Effector CD8-positive, alpha-beta T cell (primary cell): ENCODE measurements around the gene BAZ1A.

Experiments used
- DNase-seq: peaks from one replicate; lab custom pipeline; 2025; lab: John Stamatoyannopoulos, UW

The BAZ1A gene

DNA sequence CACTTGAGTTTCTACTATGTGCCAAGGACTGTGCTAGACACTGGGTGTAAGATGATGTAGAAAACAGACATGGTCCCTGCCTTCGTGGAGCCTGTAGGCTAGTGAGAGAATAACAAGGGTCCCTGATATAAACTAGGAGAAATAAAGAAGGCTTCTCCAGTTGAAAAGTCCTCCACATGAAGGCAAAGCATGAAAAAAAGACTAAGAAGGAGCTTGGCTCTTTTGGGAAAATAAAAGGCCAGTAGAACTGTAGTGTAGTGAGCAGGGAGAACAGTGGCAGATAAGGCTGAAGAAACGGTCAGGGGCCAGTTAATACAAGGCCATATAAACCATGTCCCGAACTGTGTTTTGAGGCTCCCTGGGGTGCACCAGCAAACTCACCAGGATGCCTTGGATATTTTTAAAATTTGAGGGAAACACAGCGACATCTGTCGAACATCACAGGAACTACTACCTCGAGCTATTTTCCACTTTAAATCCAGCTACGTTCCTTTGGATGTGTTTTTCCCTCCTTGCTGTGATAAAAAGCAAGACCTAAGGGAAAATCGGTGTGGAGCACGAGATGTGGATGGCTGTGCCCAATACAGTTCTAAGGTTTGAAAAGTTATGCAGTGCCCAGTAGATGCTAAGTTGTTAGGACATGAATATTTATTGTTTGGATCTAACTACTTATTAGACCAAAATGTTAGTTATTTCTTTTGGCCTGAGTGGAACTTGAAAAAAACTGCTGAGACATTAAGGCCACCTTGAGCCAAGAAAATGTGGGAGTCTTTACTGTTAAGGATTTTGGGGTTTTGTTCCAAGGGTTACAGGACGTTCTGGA is 152.2 kb downstream of the BAZ1A start:
- DNase-seq: peak; percentile 3

DNA sequence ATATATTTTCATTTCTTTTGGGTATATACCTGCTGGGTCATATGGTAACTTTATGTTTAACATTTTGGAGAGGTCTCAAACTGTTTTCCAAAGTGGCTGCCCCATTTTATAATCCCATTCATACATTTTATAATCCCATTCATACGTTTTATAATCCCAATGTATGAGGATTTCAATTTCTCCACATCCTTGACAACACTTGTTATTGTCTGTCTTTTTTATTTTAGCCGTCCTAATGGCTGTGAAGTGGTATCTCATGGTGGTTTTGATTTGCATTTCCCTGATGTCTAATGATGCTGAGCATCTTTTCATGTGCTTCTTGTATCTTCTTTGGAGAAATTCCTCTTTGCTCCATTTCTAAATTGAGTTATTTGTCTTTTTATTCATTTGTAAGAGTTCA is 154.0 kb downstream of the BAZ1A start:
- DNase-seq: no peak

DNA sequence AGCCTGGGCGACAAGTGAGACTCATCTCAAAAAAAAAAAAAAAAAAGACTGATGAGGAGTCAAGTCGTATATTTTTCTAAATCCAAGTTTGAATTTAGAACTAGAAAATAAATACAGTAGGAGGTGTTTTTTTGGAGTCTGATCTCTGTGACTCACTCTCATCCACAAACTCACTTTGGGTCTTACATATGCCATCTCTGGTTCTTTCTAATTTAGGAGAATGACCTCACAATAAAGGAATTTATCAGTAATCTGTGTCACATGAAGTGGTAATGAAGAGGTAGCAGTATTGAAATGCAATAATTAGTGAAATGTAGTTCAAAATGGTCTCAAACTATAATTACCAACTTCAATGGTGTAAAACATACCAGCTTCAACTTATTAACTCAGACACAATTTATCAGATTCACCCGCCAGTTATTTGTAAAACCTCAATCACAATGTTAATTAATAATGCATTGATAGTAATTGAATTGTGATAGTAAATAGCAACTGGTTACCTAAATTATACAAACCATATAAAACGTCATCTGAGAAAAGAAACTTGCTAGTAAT is 156.3 kb downstream of the BAZ1A start:
- no peak for DNase-seq

DNA sequence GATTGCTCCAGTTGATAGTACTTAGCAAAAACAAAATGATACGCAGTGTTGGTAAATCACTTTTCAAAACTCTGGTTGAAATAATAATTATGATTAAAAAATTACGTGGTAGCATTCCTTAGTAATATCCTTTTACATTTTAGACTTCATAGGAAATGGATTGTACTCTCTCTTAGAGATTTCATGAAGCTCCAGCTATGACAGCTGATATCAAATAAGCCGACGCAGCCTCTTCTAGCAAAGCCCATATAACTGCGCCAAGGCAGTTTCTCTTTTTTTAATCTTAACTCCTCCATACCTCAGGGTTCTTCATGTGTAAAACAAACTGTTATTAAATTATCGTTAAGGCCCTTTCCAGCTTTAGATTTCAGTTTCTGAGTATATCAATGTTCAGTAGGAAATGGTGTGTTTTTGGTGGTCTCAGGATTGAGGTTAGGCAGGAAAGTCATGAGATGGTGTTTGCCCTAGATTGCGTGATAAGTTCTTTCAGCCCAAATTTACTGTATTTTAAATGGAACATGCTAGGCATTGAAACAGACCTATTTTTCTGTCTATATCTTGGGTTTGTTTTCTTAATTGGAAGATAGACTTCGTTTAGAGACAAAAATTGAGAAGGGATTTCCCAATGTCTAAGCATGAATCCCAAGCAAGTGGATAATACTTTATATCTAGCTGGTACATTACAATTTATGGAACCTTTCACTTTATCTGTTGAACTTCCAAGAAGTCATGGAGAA is 159.9 kb downstream of the BAZ1A start:
- DNase-seq: no peak

DNA sequence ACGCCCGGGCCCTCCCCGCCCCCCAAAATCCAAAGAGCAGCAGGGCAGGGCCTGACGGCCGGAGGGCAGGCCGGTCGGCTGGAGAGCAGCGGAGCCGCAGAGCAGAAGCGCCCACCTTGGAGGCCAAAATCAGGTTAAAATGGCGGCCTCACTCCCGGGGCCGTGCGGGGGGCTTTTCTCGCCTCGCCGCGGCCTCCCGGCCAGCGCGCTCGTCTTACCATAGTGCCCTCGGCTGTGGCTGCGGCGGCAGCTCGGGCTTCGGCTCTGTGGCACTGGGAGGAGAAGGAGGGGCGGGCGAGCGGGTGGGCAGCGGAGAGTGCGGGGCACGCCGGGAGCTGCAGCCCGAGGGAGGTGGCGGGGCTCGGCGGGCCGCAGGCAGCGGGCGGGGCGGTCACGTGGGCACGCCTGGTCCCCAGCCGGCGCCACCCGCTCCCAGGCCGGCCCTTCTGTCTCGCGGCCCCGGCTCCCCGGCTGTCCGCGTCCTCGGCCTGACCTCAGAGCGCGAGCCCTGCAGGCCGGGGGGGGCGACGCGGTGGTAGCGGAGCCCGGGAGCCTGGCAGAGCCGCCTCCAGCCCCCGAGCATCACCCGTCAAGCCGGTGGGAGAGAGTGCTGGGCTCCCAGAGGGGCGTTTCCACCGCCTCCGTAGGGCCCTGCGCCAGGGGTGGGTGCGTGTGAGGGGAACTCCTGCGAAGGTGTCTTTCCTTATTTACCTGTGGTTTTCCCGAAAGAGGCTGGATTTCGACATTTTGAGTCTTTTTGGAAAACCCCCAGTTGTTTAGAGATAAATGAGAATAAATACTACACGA is 160.6 kb downstream of the BAZ1A start, which contains the start of gene CFL2:
Gene CFL2 (minus strand): TSS at position 274 of the 807 bp plus-strand sequence. CDS start 53 bp downstream, at position 221.
- DNase-seq: peak; percentile 70

DNA sequence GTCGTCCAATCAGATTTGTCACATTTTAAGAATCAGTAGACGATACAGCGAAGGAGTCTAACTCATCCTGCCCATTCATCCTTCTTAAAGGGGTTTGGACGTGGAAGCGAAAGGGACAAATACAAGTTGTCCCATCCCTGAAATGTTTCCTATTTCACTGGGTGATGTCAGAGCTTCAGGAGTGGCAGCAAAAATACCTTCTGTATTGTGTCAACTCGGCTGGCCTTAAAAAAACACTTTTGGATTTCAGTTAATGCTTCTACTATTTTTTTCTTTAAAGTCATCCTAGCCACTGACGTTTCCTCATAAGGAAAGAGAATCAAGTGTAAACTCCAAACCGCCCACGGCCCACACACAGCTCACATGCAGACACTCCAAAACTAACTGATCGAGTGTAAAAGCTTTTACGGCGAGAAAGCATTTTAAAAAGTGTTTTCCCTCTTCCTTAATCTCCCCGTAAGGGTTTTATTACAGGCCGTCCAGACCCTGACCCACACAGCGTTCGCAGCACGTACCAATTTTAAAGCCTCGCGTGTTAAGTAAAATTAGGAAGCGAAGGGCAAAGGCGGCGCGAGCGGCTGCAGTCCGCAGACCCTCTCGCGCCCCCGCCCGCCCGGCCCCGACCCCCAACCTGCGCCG is 161.4 kb downstream of the BAZ1A start:
- DNase-seq: no peak

DNA sequence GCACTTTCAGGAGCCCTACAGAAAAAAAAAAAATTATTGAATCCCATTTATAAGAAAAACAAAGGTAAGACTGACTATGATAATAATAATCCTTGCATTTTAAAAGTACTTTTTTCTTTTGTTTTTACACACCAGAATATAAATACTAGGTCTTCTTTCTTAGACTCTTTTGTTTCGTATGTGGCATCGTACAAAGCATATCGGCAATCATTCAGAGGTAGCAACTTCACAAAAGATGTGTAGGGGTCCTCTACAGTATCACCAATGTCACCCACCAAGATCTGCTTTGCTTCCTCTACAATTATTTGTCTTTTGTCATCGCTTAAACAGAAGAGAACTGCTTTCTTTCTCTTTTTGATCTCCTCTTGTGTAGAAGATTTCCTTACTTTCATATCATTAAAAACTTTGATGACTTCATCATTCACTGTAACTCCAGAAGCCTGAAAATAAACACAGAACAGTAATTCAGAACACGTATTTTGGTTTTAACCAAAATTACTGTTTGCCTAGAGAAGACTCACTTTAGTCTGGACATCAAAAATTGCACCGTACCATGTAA is 162.0 kb downstream of the BAZ1A start:
- no peak for DNase-seq

DNA sequence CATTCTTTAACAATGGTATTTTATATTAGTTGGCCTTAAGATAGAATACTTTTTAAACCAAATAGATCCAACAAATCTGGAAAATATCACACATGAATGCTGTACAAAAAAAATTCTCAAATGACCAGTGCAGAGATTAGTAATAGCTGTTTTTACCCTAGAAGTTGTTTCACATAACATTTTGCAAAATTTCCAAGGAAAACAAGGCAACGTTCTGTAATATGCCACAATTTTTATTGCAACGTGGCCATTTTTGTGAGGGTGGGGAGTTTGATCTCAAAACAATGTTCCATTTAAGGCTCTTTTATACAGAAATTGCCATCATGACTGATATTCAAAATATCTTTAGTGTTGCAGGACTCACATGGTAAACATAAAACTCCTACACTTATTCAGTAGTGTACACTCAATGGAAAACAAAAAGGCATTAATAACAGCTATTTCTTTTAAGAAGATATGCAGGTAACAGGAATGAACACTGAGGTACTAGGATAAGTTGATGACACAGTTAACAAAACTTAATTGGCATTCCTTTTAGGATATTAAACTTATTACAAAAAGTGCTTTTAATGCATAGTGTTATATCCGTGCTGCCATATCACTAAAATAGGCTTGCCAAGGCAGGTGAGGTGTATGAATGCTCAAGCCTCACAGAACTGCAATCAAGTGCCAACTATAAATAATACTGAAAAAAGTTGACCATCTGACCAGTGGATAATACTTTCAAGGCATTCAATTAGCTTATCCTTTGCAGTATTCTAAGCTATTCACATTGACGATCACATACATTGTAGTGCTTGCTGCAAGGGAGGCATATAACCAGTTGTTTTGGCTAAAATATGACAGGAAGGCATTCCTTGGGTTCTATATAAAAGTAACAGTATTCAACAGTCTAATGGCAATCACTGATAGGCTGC is 163.1 kb downstream of the BAZ1A start:
- DNase-seq: no peak

DNA sequence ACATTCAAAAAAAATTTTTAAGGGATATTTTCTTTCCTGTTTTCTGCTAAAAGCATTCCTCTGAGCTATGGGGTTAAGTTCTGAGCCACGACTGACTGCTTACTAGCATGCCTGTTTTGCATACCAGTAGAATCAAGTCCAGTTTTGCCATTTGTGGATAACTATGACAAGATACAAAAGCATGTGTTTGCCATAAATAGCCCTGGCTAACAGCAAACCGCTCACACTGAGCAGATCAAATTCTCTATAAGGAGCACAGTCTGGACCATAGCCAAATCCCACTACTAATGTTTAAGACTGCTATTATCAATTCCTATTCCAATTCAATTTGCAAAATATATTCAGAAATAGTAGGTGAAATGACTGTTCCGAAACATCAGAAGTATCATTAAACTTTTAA is 164.0 kb downstream of the BAZ1A start:
- no peak for DNase-seq

DNA sequence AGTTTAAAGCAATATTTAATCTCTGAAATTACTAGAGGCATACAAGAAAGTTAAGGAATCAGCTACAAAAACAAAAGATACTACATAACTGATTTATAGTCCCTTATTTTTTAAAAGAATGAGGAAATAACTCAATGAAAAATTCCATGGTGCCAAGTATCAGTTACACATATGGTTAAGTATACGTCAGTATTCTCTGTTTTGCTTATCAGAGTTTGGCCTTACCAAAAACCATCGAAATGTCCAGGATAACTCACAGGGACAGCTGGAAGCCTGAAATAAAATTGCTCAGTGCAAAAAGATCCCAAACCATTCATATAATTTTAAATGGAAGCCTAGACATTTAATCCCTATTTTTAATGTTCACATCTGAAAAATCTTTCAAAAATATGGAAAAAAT is 164.4 kb downstream of the BAZ1A start:
- no peak for DNase-seq

DNA sequence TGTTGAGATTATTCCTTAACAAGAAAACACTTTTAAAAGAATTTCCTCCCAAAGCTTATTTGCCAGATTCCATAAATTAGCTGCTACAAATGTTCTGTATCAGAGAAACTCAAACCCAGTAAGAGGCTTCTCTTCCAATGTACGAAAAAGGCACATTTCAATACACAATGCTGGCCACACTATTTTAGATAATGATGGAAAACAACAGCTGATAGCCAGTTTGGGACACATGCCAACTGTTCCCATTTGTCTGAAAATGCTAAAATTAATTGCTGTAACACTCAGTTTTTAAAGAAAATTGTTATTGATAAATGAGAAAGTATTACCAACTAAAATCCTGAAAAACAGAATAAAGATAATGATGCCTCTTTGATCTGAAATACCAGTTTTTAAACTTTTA is 165.2 kb downstream of the BAZ1A start:
- no peak for DNase-seq

DNA sequence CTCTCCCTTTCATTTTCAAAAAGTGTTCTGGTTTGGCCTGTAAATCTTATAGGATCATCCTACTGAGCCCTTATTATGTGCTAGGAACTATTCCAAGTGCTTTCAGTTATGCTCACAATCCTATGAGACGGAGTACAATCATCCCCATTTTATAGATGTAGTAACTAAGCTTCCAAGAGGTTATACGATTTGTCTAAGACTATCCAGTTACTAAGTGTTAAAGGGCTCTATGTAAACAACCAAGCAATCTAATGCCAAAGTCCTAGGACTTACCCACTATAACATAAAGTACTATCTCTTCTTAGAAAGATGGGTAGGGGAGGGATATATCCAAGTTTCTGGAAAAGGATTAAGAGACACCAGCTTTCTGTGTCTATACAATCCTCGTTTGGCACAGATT is 167.4 kb downstream of the BAZ1A start:
- no peak for DNase-seq
